HCT116 (cell line): ENCODE results near the gene DEFB132. TPM values are rescaled to one million over a fixed set of nuclear protein-coding genes. Genes with fewer than 3 reads are reported as not detected.

Experiments used
- ATAC-seq: fragments of 200-7000 bp; cut with Tn5 transposase; 2 replicates; pipeline ENCODE4 v1.9.1; 2020; ENCODE audit warnings: mild to moderate bottlenecking, moderate library complexity
- BruUV-seq: library from RNA; stranded (reverse); fragments of 400-500 nt; replicated peaks from 2 replicates; lab custom pipeline; 2021; lab: Mats Ljungman, UMichigan
- CTCF ChIA-PET: fragments of 300-600 bp; sonication (Branson Sonifier 250); formaldehyde crosslinking; loops from one replicate; lab custom pipeline; 2021; ENCODE audit warnings: antibody characterized with exemption; lab: Charles Lee
- POLR2A ChIA-PET: fragments of 300-600, 350-600 bp; sonication (Branson Sonifier 250); formaldehyde crosslinking; loops from one replicate; lab custom pipeline; 2021; ENCODE audit warnings: antibody characterized with exemption; lab: Charles Lee
- RAD21 ChIA-PET, 2 experiments: fragments of 300-600 bp; sonication (Branson Sonifier 250); formaldehyde crosslinking; loops; one replicate each; lab custom pipeline; 2023; ENCODE audit warnings: low total read pairs in 2 of 2; ENCODE audit not compliant: uncharacterized antibody in 2 of 2, unreplicated experiment in 2 of 2, low non-redundant PET in 1 of 2; lab: Charles Lee
- DNase-seq: peaks from one replicate; pipeline ENCODE4 v3.0.0-alpha.2; 2010; ENCODE audit warnings: low read depth, low spot score
- H2AFZ ChIP-seq: fragments of 200-600 bp; shearing (Covaris generic), sonication (generic); 2 replicates; pipeline ENCODE4 v1.6.1; 2017; ENCODE audit warnings: low read depth, mixed run types, mixed read lengths, antibody characterized with exemption, low read length; ENCODE audit not compliant: poor library complexity, severe bottlenecking
- H3K27ac ChIP-seq: 2 replicates; pipeline ENCODE4 v1.5.1; 2012; ENCODE audit warnings: low read depth, low read length
- H3K27me3 ChIP-seq: fragments of 200-600 bp; sonication (generic); 2 replicates; pipeline ENCODE4 v1.6.1; 2016; ENCODE audit warnings: mixed run types, low read length, mixed read lengths; ENCODE audit not compliant: insufficient read depth
- H3K36me3 ChIP-seq, 2 experiments: fragments of 200-500 bp in 1 of 2; fragments of 200-600 bp in 1 of 2; sonication (Bioruptor generic) in 1 of 2; sonication (generic) in 1 of 2; 2 replicates each; pipeline versions ENCODE4 v1.5.1 to v1.6.1; 2014 to 2016; ENCODE audit warnings: low read length in 2 of 2, inconsistent platforms in 1 of 2, mixed read lengths in 1 of 2, mixed run types in 1 of 2; ENCODE audit not compliant: insufficient read depth in 2 of 2, control insufficient read depth in 1 of 2
- H3K4me1 ChIP-seq, 2 experiments: fragments of 200-600 bp in 1 of 2; sonication (generic) in 1 of 2; 2 replicates each; pipeline versions ENCODE4 v1.5.1 to v1.6.1; 2012 to 2017; ENCODE audit warnings: low read length in 2 of 2, inconsistent platforms in 1 of 2, mild to moderate bottlenecking in 1 of 2, mixed read lengths in 1 of 2, mixed run types in 1 of 2, moderate library complexity in 1 of 2; ENCODE audit not compliant: insufficient read depth in 2 of 2, control insufficient read depth in 1 of 2
- H3K4me2 ChIP-seq: fragments of 200-600 bp; sonication (generic); 2 replicates; pipeline ENCODE4 v1.6.1; 2017; ENCODE audit warnings: mixed run types, low read length, mixed read lengths
- H3K4me3 ChIP-seq, 2 experiments: fragments of 200-600 bp in 1 of 2; sonication (generic) in 1 of 2; replicated peaks in 1 of 2; 2 replicates each; pipeline ENCODE4 v1.5.1; 2011 to 2016; ENCODE audit warnings: low read length in 2 of 2, control low read depth in 1 of 2, low read depth in 1 of 2, mild to moderate bottlenecking in 1 of 2, mixed read lengths in 1 of 2, mixed run types in 1 of 2
- H3K79me2 ChIP-seq: fragments of 200-600 bp; sonication (generic); 2 replicates; pipeline ENCODE4 v1.6.1; 2017; ENCODE audit warnings: mild to moderate bottlenecking, mixed run types, low read length, moderate library complexity, mixed read lengths; ENCODE audit not compliant: insufficient read depth
- H3K9ac ChIP-seq: fragments of 200-600 bp; sonication (generic); 2 replicates; pipeline ENCODE4 v1.6.1; 2016; ENCODE audit warnings: low read length, mixed read lengths
- H3K9me2 ChIP-seq: fragments of 200-600 bp; sonication (generic), shearing (Covaris generic); 2 replicates; pipeline ENCODE4 v1.6.1; 2017; ENCODE audit warnings: mixed run types, mild to moderate bottlenecking, moderate library complexity; ENCODE audit not compliant: insufficient read depth
- H3K9me3 ChIP-seq, 2 experiments: fragments of 200-500 bp in 1 of 2; fragments of 200-600 bp in 1 of 2; sonication (Bioruptor generic) in 1 of 2; sonication (generic) in 1 of 2; 2 replicates each; pipeline ENCODE4 v1.6.1; 2014 to 2017; ENCODE audit warnings: low read length in 2 of 2, mixed read lengths in 2 of 2, inconsistent platforms in 1 of 2, low read depth in 1 of 2, mild to moderate bottlenecking in 1 of 2, mixed run types in 1 of 2, moderate library complexity in 1 of 2; ENCODE audit not compliant: control insufficient read depth in 1 of 2, insufficient read depth in 1 of 2
- H4K20me1 ChIP-seq: fragments of 200-600 bp; sonication (generic), shearing (Covaris generic); 2 replicates; pipeline ENCODE4 v1.6.1; 2017; ENCODE audit warnings: mixed run types, mild to moderate bottlenecking, moderate library complexity; ENCODE audit not compliant: insufficient read depth
- ATF3 ChIP-seq: IDR thresholded peaks from 2 replicates; pipeline ENCODE4 v1.6.1; 2012
- CBX3 ChIP-seq: IDR thresholded peaks from 2 replicates; pipeline ENCODE4 v1.6.1; 2012; ENCODE audit warnings: low read depth
- CEBPB ChIP-seq: IDR thresholded peaks from 2 replicates; pipeline ENCODE4 v1.6.1; 2012; ENCODE audit warnings: low read depth
- CTCF ChIP-seq, 3 experiments: fragments of 200-600 bp in 1 of 3; sonication (generic) in 1 of 3; IDR thresholded peaks in 2 of 3; conservative IDR thresholded peaks in 1 of 3; 2 replicates each; pipeline ENCODE4 v1.5.1; 2012 to 2017; ENCODE audit warnings: low read depth in 2 of 3, low read length in 2 of 3, antibody characterized with exemption in 1 of 3, borderline replicate concordance in 1 of 3, control low read depth in 1 of 3, mild to moderate bottlenecking in 1 of 3, mixed read lengths in 1 of 3, mixed run types in 1 of 3, moderate library complexity in 1 of 3; ENCODE audit not compliant: insufficient read depth in 1 of 3
- EGR1 ChIP-seq: IDR thresholded peaks from 2 replicates; pipeline ENCODE4 v1.6.1; 2012; ENCODE audit warnings: low read depth
- ELF1 ChIP-seq: IDR thresholded peaks from 2 replicates; pipeline ENCODE4 v1.6.1; 2012; ENCODE audit warnings: low read depth, borderline replicate concordance
- EZH2 ChIP-seq: fragments of 200-600 bp; sonication (generic); IDR thresholded peaks from 2 replicates; pipeline ENCODE4 v1.6.1; 2017; ENCODE audit warnings: antibody characterized with exemption, mixed run types
- EZH2phosphoT487 ChIP-seq: fragments of 200-600 bp; IDR thresholded peaks from 2 replicates; pipeline ENCODE4 v1.6.1; 2018; ENCODE audit warnings: antibody characterized with exemption, borderline replicate concordance
- FOSL1 ChIP-seq: IDR thresholded peaks from 2 replicates; pipeline ENCODE4 v1.6.1; 2012; ENCODE audit warnings: low read depth
- MAX ChIP-seq: IDR thresholded peaks from 2 replicates; pipeline ENCODE4 v1.6.1; 2012
- POLR2A ChIP-seq: IDR thresholded peaks from 2 replicates; pipeline ENCODE4 v1.7.0; 2011; ENCODE audit warnings: borderline replicate concordance; ENCODE audit not compliant: insufficient read depth, insufficient read length; ENCODE audit errors: extremely low read depth
- POLR2AphosphoS5 ChIP-seq: IDR thresholded peaks from 2 replicates; pipeline ENCODE4 v1.6.1; 2011; ENCODE audit warnings: mild to moderate bottlenecking, low read depth, low read length, moderate library complexity
- REST ChIP-seq: IDR thresholded peaks from 2 replicates; pipeline ENCODE4 v1.6.1; 2012; ENCODE audit warnings: low read depth
- SRF ChIP-seq: IDR thresholded peaks from 2 replicates; pipeline ENCODE4 v1.6.1; 2012; ENCODE audit warnings: low read depth
- YY1 ChIP-seq: IDR thresholded peaks from 2 replicates; pipeline ENCODE4 v1.6.1; 2011; ENCODE audit warnings: low read length, low read depth, moderate library complexity, mild to moderate bottlenecking; ENCODE audit not compliant: insufficient replicate concordance; ENCODE audit errors: extremely low read depth
- ZNF274 ChIP-seq: fragments of 200-500 bp; sonication (Bioruptor generic); IDR thresholded peaks from 2 replicates; pipeline ENCODE4 v1.6.1; 2014; ENCODE audit warnings: mild to moderate bottlenecking, low read depth, low read length, inconsistent platforms
- intact Hi-C: fragments of 100-400 bp; cut with micrococcal nuclease; formaldehyde crosslinking; loops from 2 replicates; pipeline ENCODE4 v1.10.0; 2022
- total RNA-seq: library from RNA; stranded (reverse); gene quantifications from one replicate; pipeline ENCODE4 v1.2.1, GENCODE V29; 2021; ENCODE audit not compliant: unreplicated experiment

Gene DEFB132
- total RNA-seq, 1 experiment from 2014 or later = not detected

GRCh38 chr20:251354-251753, 6.2 kb upstream of the DEFB132 start:
- no peak overlapping the region for H3K9ac ChIP-seq
- ChIA-PET POLR2A (no interaction called here), RAD21 (no interaction called here)
- no peak overlapping the region for H3K4me3 ChIP-seq
- H3K79me2 ChIP-seq = no peaks in the 10 kb centered on the region
- H3K4me1 ChIP-seq = no peaks in the 10 kb centered on the region
- BruUV-seq = no TSS peak
- ATAC-seq = no peak
- TF ChIP-seq MAX = no peak
- TF ChIP-seq, all 23 proteins: peak for 0
- Histone ChIP-seq H3K9me2 (no peaks in the 10 kb centered on the region), H2AFZ (no peak overlapping the region), H3K36me3 (no peaks in the 10 kb centered on the region), H3K27ac (no peak overlapping the region), H3K27me3 (no peaks in the 10 kb centered on the region), H4K20me1 (no peaks in the 10 kb centered on the region), H3K4me2 (no peak overlapping the region), H3K9me3 (no peaks in the 10 kb centered on the region)
- DNase-seq = no peak
- CTCF ChIA-PET = no interaction called here
- intact Hi-C loops = no loop called here

GRCh38 chr20:252801-253200, 4.7 kb upstream of the DEFB132 start:
- intact Hi-C loops = no loop called here
- POLR2A ChIA-PET = no interaction called here
- RAD21 ChIA-PET = no interaction called here

More at GRCh38 chr20:252801-253200, 4.7 kb upstream of the DEFB132 start:
- H3K4me2 ChIP-seq = no peak overlapping the region
- H3K79me2 ChIP-seq = no peaks in the 10 kb centered on the region
- no peak overlapping the region for H3K4me3 ChIP-seq
- no peaks in the 10 kb centered on the region for H3K9me2 ChIP-seq
- no peak overlapping the region for H3K27ac ChIP-seq
- no peak overlapping the region for H3K9ac ChIP-seq
- BruUV-seq = no TSS peak
- H3K36me3 ChIP-seq = no peaks in the 10 kb centered on the region
- ATAC-seq = no peak
- TF ChIP-seq SRF (no peak), FOSL1 (no peak), ELF1 (no peak), YY1 (no peak), REST (no peak), MAX (no peak), POLR2AphosphoS5 (no peak), EZH2 (no peak), CTCF (IDR thresholded peaks at IDR 0.05 in 2 of 3, conservative IDR thresholded peaks at IDR 0.05 in 1 of 3; ENCODE audit: borderline replicate concordance in 1 of 3, insufficient read depth in 1 of 3, low read depth in 2 of 3, low read length in 2 of 3) (no peak), EZH2phosphoT487 (no peak), POLR2A (no peak), CEBPB (no peak), ZNF274 (no peak), CBX3 (no peak), ATF3 (no peak), EGR1 (no peak)
- CTCF ChIA-PET = no interaction called here
- no peaks in the 10 kb centered on the region for H3K4me1 ChIP-seq
- no peaks in the 10 kb centered on the region for H4K20me1 ChIP-seq
- no peak overlapping the region for H2AFZ ChIP-seq
- H3K27me3 ChIP-seq = no peaks in the 10 kb centered on the region
- no peaks in the 10 kb centered on the region for H3K9me3 ChIP-seq
- DNase-seq = no peak
